Measurements from ENCODE around the gene NDP. TPM values are rescaled to one million over a fixed set of nuclear protein-coding genes. Genes with fewer than 3 reads are reported as not detected.

The NDP gene
- total RNA-seq, 1 donor from 2014 or later, result not detected

Other genes starting within 250 kb of the NDP start
- 5.5 TPM for gene MAOB, start 90.9 kb downstream of the NDP start, total RNA-seq